HG03045 (cell line): ENCODE measurements around the gene THSD4.

ENCODE experiments used
- ATAC-seq: cut with Tn5 transposase; IDR thresholded peaks from one replicate; pipeline ENCODE4 v1.9.1; 2021; ENCODE audit warnings: mild to moderate bottlenecking, moderate library complexity; ENCODE audit not compliant: unreplicated experiment

The THSD4 gene

GRCh38 chr15:71632576-71633195 is 517.4 kb downstream of the THSD4 start:
- no peak for ATAC-seq

GRCh38 chr15:71634820-71635560 is 519.7 kb downstream of the THSD4 start:
- ATAC-seq = no peak

- no peak for ATAC-seq
Observed at GRCh38 chr15:71635735-71636134, 520.5 kb downstream of the THSD4 start.

- no peak for ATAC-seq
Observed at GRCh38 chr15:71638876-71639275, 523.6 kb downstream of the THSD4 start.

GRCh38 chr15:71639471-71639870 is 524.2 kb downstream of the THSD4 start:
- ATAC-seq = no peak

- ATAC-seq = no peak
Observed at GRCh38 chr15:71643918-71644317, 528.6 kb downstream of the THSD4 start.

GRCh38 chr15:71646767-71647486 is 531.7 kb downstream of the THSD4 start:
- no peak for ATAC-seq

GRCh38 chr15:71647487-71647808 is 532.2 kb downstream of the THSD4 start:
- no peak for ATAC-seq

GRCh38 chr15:71648095-71648494 is 532.8 kb downstream of the THSD4 start:
- no peak for ATAC-seq

- ATAC-seq = no peak
Observed at GRCh38 chr15:71649894-71650293, 534.6 kb downstream of the THSD4 start.

GRCh38 chr15:71650603-71651002 is 535.3 kb downstream of the THSD4 start:
- no peak for ATAC-seq

- ATAC-seq = no peak
Observed at GRCh38 chr15:71651750-71652186, 536.5 kb downstream of the THSD4 start.

- ATAC-seq = no peak
Observed at GRCh38 chr15:71654042-71654719, 538.9 kb downstream of the THSD4 start.

- no peak for ATAC-seq
Observed at GRCh38 chr15:71654720-71655174, 539.5 kb downstream of the THSD4 start.

- ATAC-seq = no peak
Observed at GRCh38 chr15:71656425-71656824, 541.2 kb downstream of the THSD4 start.

- no peak for ATAC-seq
Observed at GRCh38 chr15:71657141-71657540, 541.9 kb downstream of the THSD4 start.

- ATAC-seq = no peak
Observed at GRCh38 chr15:71658036-71658435, 542.8 kb downstream of the THSD4 start.

- no peak for ATAC-seq
Observed at GRCh38 chr15:71658827-71659729, 543.8 kb downstream of the THSD4 start.

GRCh38 chr15:71659730-71660067 is 544.4 kb downstream of the THSD4 start:
- no peak for ATAC-seq

GRCh38 chr15:71660501-71660900 is 545.2 kb downstream of the THSD4 start:
- no peak for ATAC-seq
